PC-3 (cell line): Measurements from ENCODE around the gene NEGR1.

ENCODE experiments used
- EZH2 ChIP-seq: fragments of 300-600 bp; sonication (generic); IDR thresholded peaks from one replicate; pipeline ENCODE4 v1.6.1; 2017; ENCODE audit warnings: antibody characterized with exemption, mild to moderate bottlenecking, low read length; ENCODE audit not compliant: unreplicated experiment
- EZH2phosphoT487 ChIP-seq: fragments of 300-600 bp; sonication (generic); IDR thresholded peaks from 2 replicates; pipeline ENCODE4 v1.6.1; 2018; ENCODE audit warnings: mild to moderate bottlenecking, antibody characterized with exemption, low read length, borderline replicate concordance
- TF ChIP-seq, protein P1 (sequence below): fragments of 300-600 bp; sonication (generic); conservative IDR thresholded peaks from 2 replicates; pipeline ENCODE4 v1.5.1; 2017; ENCODE audit warnings: antibody characterized with exemption, low read depth, mild to moderate bottlenecking, low read length

GRCh38 chr1:71490432-71490831 is 791.9 kb downstream of the NEGR1 start:
- TF ChIP-seq, protein P1, sequence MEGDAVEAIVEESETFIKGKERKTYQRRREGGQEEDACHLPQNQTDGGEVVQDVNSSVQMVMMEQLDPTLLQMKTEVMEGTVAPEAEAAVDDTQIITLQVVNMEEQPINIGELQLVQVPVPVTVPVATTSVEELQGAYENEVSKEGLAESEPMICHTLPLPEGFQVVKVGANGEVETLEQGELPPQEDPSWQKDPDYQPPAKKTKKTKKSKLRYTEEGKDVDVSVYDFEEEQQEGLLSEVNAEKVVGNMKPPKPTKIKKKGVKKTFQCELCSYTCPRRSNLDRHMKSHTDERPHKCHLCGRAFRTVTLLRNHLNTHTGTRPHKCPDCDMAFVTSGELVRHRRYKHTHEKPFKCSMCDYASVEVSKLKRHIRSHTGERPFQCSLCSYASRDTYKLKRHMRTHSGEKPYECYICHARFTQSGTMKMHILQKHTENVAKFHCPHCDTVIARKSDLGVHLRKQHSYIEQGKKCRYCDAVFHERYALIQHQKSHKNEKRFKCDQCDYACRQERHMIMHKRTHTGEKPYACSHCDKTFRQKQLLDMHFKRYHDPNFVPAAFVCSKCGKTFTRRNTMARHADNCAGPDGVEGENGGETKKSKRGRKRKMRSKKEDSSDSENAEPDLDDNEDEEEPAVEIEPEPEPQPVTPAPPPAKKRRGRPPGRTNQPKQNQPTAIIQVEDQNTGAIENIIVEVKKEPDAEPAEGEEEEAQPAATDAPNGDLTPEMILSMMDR, result no peak
- TF ChIP-seq EZH2, result no peak
- TF ChIP-seq EZH2phosphoT487, result no peak
